HepG2 (cell line): Measurements from ENCODE around the gene ABL2. TPM values are rescaled to one million over a fixed set of nuclear protein-coding genes. Genes with fewer than 3 reads are reported as not detected.

ENCODE experiments used
- ATAC-seq: fragments of 200-7000 bp; cut with Tn5 transposase; 3 replicates; pipeline ENCODE4 v1.9.1; 2020; ENCODE audit warnings: mild to moderate bottlenecking, moderate library complexity
- BruUV-seq: library from RNA; stranded (reverse); fragments of 400-500 nt; replicated peaks from 2 replicates; lab custom pipeline; 2021; lab: Mats Ljungman, UMichigan
- CTCF ChIA-PET: fragments of 300-600 bp; formaldehyde crosslinking; extraction: SDS; loops from one replicate; lab custom pipeline; 2021; ENCODE audit warnings: low total read pairs, inconsistent platforms, low intra/inter-chr PET ratio; lab: Yijun Ruan, JAX
- POLR2A ChIA-PET: fragments of 350-600 bp; sonication (Branson Sonifier 250); formaldehyde crosslinking; loops from one replicate; lab custom pipeline; 2020; ENCODE audit warnings: antibody characterized with exemption, inconsistent platforms; lab: Yijun Ruan, JAX
- DNase-seq: peaks from one replicate; pipeline ENCODE4 v3.0.0-alpha.2; 2015; ENCODE audit warnings: low spot score
- FAIRE-seq: peaks from 3 replicates; lab custom pipeline; 2011; peaks lifted over from hg19 to GRCh38; lab: Jason Lieb, UNC
- H2AFZ ChIP-seq: one replicate; pipeline ENCODE4 v1.6.1; 2011; ENCODE audit warnings: low read length, inconsistent platforms
- H3K27ac ChIP-seq: fragments of 300-600 bp; 3 replicates; pipeline ENCODE4 v1.8.0; 2011; ENCODE audit warnings: mixed run types, mild to moderate bottlenecking, mixed read lengths, low read length, inconsistent platforms; ENCODE audit not compliant: insufficient read depth; ENCODE audit errors: extremely low read length
- H3K27me3 ChIP-seq, 2 experiments: fragments of 200-600 bp in 1 of 2; 2 replicates in 1 of 2; 3 replicates in 1 of 2; pipeline versions ENCODE4 v1.6.0 to v1.8.0; 2011; ENCODE audit warnings: low read length in 2 of 2, mild to moderate bottlenecking in 2 of 2, moderate library complexity in 2 of 2, inconsistent platforms in 1 of 2; ENCODE audit not compliant: insufficient read depth in 2 of 2, control insufficient read depth in 1 of 2
- H3K36me3 ChIP-seq, 2 experiments: fragments of 200-600 bp in 1 of 2; replicated peaks in 1 of 2; 2 replicates in 1 of 2; 3 replicates in 1 of 2; pipeline versions ENCODE4 v1.5.1 to v1.8.0; 2011; ENCODE audit warnings: low read length in 2 of 2, inconsistent platforms in 1 of 2; ENCODE audit not compliant: insufficient read depth in 2 of 2, control insufficient read depth in 1 of 2
- H3K4me1 ChIP-seq: 2 replicates; pipeline ENCODE4 v1.5.1; 2012; ENCODE audit warnings: low read length, inconsistent platforms; ENCODE audit not compliant: insufficient read depth
- H3K4me2 ChIP-seq: 2 replicates; pipeline ENCODE4 v1.6.0; 2011; ENCODE audit warnings: low read depth, low read length, inconsistent platforms
- H3K4me3 ChIP-seq, 3 experiments: fragments of 200-600 bp in 1 of 3; sonication (generic), shearing (Covaris generic) in 1 of 3; replicated peaks in 1 of 3; 2 replicates each; pipeline ENCODE4 v1.5.1; 2011 to 2016; ENCODE audit warnings: low read length in 3 of 3, inconsistent platforms in 2 of 3, low read depth in 2 of 3, mild to moderate bottlenecking in 2 of 3, control low read depth in 1 of 3, mixed read lengths in 1 of 3; ENCODE audit not compliant: insufficient read depth in 1 of 3
- H3K79me2 ChIP-seq: one replicate; pipeline ENCODE4 v1.6.1; 2011; ENCODE audit warnings: low read length, inconsistent platforms; ENCODE audit not compliant: insufficient read depth
- H3K9ac ChIP-seq: 2 replicates; pipeline ENCODE4 v1.6.0; 2011; ENCODE audit warnings: mild to moderate bottlenecking, low read depth, low read length, inconsistent platforms; ENCODE audit not compliant: insufficient read depth
- H3K9me3 ChIP-seq: 2 replicates; pipeline ENCODE4 v1.5.1; 2012; ENCODE audit warnings: mild to moderate bottlenecking, low read length
- H4K20me1 ChIP-seq: 2 replicates; pipeline ENCODE4 v1.6.0; 2011; ENCODE audit warnings: inconsistent platforms, mild to moderate bottlenecking, low read length, moderate library complexity; ENCODE audit not compliant: insufficient read depth
- ATF1 ChIP-seq: IDR thresholded peaks from 2 replicates; pipeline ENCODE4 v1.6.1; 2016; ENCODE audit warnings: mild to moderate bottlenecking, control low read depth
- DNMT3B ChIP-seq: conservative IDR thresholded peaks from 2 replicates; pipeline ENCODE4 v1.6.1; 2016; ENCODE audit warnings: missing biosample characterization, control low read depth
- ERF ChIP-seq: IDR thresholded peaks from 2 replicates; pipeline ENCODE4 v1.6.1; 2018; ENCODE audit warnings: missing biosample characterization, missing genetic modification reagents
- HBP1 ChIP-seq: IDR thresholded peaks from 2 replicates; pipeline ENCODE4 v1.6.1; 2016; ENCODE audit warnings: low read depth, control low read depth
- KMT2B ChIP-seq: IDR thresholded peaks from 2 replicates; pipeline ENCODE4 v1.6.1; 2016; ENCODE audit warnings: missing genetic modification reagents, missing compliant biosample characterization
- NFKBIZ ChIP-seq: IDR thresholded peaks from 2 replicates; pipeline ENCODE4 v1.6.1; 2018; ENCODE audit warnings: missing genetic modification reagents, missing compliant biosample characterization
- RBFOX2 ChIP-seq: fragments of 200-400 bp; formaldehyde crosslinking; IDR thresholded peaks from 2 replicates; pipeline ENCODE4 v1.6.1; 2017; ENCODE audit warnings: low read depth, mild to moderate bottlenecking, low read length
- YEATS2 ChIP-seq: sonication (generic); formaldehyde crosslinking; IDR thresholded peaks from 2 replicates; pipeline ENCODE4 v1.4.0; 2020; ENCODE audit warnings: missing genetic modification reagents, borderline replicate concordance
- ZGPAT ChIP-seq: IDR thresholded peaks from 2 replicates; pipeline ENCODE4 v1.6.1; 2016; ENCODE audit warnings: mild to moderate bottlenecking
- ZNF496 ChIP-seq: sonication (generic); formaldehyde crosslinking; IDR thresholded peaks from 2 replicates; pipeline ENCODE4 v1.8.1; 2023; ENCODE audit warnings: mild to moderate bottlenecking, moderate library complexity, missing genetic modification reagents; ENCODE audit not compliant: insufficient replicate concordance
- ZNF724P ChIP-seq: sonication (generic); formaldehyde crosslinking; IDR thresholded peaks from 2 replicates; pipeline ENCODE4 v1.8.0; 2022; ENCODE audit warnings: missing genetic modification reagents, borderline replicate concordance
- WGBS: methylation state at CpG from one replicate; pipeline ENCODE4 v1.1.6; 2017; ENCODE audit warnings: low lambda C conversion rate; 5-methylcytosine and 5-hydroxymethylcytosine counted together
- in situ Hi-C: cut with HindIII; loops from 2 replicates; pipeline ENCODE4 v1.10.0; 2017; ENCODE audit warnings: low pct_unique_long_range_greater_than_20kb; ENCODE audit not compliant: extremely low pct_ligation_motif_present
- intact Hi-C: fragments of 100-400 bp; cut with micrococcal nuclease; formaldehyde crosslinking; loops from one replicate; pipeline ENCODE4 v1.10.0; 2022; ENCODE audit not compliant: unreplicated experiment
- polyA plus RNA-seq, 8 experiments: library from polyadenylated mRNA; depleted of rRNA in 3 of 8; stranded (reverse) in 7 of 8; unstranded in 1 of 8; fragments of >200 nt; fragmentation: Illumina TruSeq in 4 of 8; extraction: Trizol in 4 of 8; gene quantifications; 2 replicates each; pipeline versions ENCODE4 v1.2.1 to v1.2.3, GENCODE V29; 2011 to 2016; ENCODE audit warnings: low read depth in 4 of 8, missing spikeins in 1 of 8, mixed read lengths in 1 of 8; ENCODE audit not compliant: insufficient read depth in 1 of 8
- total RNA-seq, 5 experiments: library from RNA; depleted of rRNA; stranded (reverse); fragments of >200 nt; fragmentation: Illumina TruSeq; extraction: Trizol; gene quantifications; 2 replicates each; pipeline ENCODE4 v1.2.3, GENCODE V29; 2016; ENCODE audit warnings: low read depth in 1 of 5

The ABL2 gene
- total and polyA plus RNA-seq, 2 of the 13 experiments (the other 11 are each of a cell fraction or from before 2014, with no cell fraction given), result 5.8 to 6.0 TPM

- H3K4me2 ChIP-seq, result no peak overlapping the region
- FAIRE-seq, result no peak
- in situ Hi-C loops (no loop called here), intact Hi-C loops (no loop called here)
- DNase-seq, result no peak
- peak overlapping the region; percentile 14 for H3K27ac ChIP-seq
- TF ChIP-seq ZNF496, result no peak
- TF ChIP-seq YEATS2, result no peak
- no peak for TF ChIP-seq ATF1 (CRISPR knock-in tag)
- no peak for TF ChIP-seq ERF
- no peak for TF ChIP-seq RBFOX2
- TF ChIP-seq DNMT3B (CRISPR knock-in tag), result no peak
- TF ChIP-seq KMT2B, result no peak
- TF ChIP-seq ZGPAT (CRISPR knock-in tag), result no peak
- no peak for TF ChIP-seq HBP1
- TF ChIP-seq NFKBIZ (CRISPR knock-in tag), result no peak
- no peak for TF ChIP-seq ZNF724P (CRISPR knock-in tag)
- no peak overlapping the region for H3K9ac ChIP-seq
- no peak overlapping the region for H3K4me3 ChIP-seq
- no peaks in the 10 kb centered on the region for H4K20me1 ChIP-seq
- WGBS, result 96% methylated on average over 4 of the region's 5 CpGs
- H3K27me3 ChIP-seq, result no peaks in the 10 kb centered on the region
- H3K79me2 ChIP-seq, result no peaks in the 10 kb centered on the region
- no peaks in the 10 kb centered on the region for H3K9me3 ChIP-seq
- no TSS peak for BruUV-seq
- H3K4me1 ChIP-seq, result peaks cover 39% of the 10 kb centered on the region
- H2AFZ ChIP-seq, result no peak overlapping the region
- ATAC-seq, result no peak
- ChIA-PET POLR2A (no interaction called here), CTCF (no interaction called here)
- H3K36me3 ChIP-seq, result peaks cover 20 to 43% of the 10 kb centered on the region in 2 experiments
These were observed 134.7 kb downstream of the ABL2 start for GRCh38 chr1:179094818-179095217.
